Activated T-cell treated with anti-CD3 and anti-CD28 coated beads, Interleukin-2, amount 50 U/mL, for 24 hours (primary cell): ENCODE results near the gene ANKRD11.
"Not testable (repeated sequence)": the region's sequence is repeated elsewhere in the genome, so short reads cannot be mapped to it uniquely, and the experiment has no call there.

Experiments
- DNase-seq: peaks from one replicate; pipeline ENCODE4 v3.0.0-alpha.2; 2020
- H3K27ac Mint-ChIP-seq: 2 replicates; pipeline ENCODE4 v1.8.0; 2020; ENCODE audit warnings: mild to moderate bottlenecking, mixed read lengths
- H3K27me3 Mint-ChIP-seq: 2 replicates; pipeline ENCODE4 v1.8.0; 2020; ENCODE audit warnings: mixed read lengths
- H3K36me3 Mint-ChIP-seq: 2 replicates; pipeline ENCODE4 v1.8.0; 2020; ENCODE audit warnings: low read depth, mixed read lengths
- H3K4me1 Mint-ChIP-seq: 2 replicates; pipeline ENCODE4 v1.8.0; 2020; ENCODE audit warnings: low read depth, mixed read lengths
- H3K4me3 Mint-ChIP-seq: 2 replicates; pipeline ENCODE4 v1.8.0; 2020; ENCODE audit warnings: mild to moderate bottlenecking, moderate library complexity, mixed read lengths
- H3K9me3 Mint-ChIP-seq: 2 replicates; pipeline ENCODE4 v1.8.0; 2020; ENCODE audit warnings: mixed read lengths

Gene ANKRD11

DNA sequence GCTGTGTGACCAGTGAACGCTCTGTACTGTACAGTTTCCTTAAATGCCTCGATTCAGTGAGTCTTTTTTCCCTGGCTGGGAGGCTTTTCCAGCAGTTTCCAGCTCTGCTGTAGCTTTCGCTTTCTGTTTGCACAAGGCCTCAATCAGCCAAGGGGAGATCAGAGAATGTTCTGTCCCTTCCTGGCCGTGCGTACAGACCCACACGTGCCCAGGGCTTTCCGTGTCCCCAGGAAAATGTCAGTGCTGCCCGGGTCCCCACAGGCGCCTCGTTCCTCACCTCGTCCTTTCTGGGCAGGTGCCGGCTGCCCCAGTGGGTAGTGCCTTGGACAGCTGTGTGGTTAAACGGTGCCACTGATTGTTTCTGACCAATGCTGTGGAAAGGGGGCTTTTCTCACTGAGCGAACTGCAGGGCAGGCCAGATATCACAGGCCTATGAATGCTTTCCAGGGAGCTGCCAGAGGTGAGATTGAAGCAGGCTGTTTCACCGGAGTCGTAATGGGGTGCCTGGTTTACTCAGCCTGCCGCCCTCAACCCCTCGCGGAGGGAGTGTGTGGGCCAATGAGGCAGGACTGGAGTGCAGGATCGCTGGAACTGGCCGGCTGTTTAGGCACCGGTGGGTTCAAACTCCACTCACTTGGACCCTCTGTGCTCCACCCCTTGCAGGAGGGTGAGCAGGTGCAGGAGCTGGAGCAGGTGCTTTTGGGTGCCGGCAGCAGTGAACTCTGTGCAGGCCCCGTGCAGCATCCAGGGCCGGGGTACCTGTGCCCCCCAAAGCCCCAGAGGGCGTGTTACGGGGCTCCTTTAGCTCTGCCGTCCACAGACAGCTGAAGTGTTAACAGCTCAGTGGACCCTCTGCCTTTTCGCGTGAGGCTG, 228.4 kb downstream of the ANKRD11 start:
- Mint-ChIP-seq H3K27ac (peak overlapping the region; percentile 41), H3K36me3 (peaks cover 19% of the 10 kb centered on the region), H3K4me3 (no peak overlapping the region), H3K27me3 (peaks cover 11% of the 10 kb centered on the region), H3K9me3 (peaks cover 2% of the 10 kb centered on the region), H3K4me1 (peaks cover 15% of the 10 kb centered on the region)
- no peak for DNase-seq

DNA sequence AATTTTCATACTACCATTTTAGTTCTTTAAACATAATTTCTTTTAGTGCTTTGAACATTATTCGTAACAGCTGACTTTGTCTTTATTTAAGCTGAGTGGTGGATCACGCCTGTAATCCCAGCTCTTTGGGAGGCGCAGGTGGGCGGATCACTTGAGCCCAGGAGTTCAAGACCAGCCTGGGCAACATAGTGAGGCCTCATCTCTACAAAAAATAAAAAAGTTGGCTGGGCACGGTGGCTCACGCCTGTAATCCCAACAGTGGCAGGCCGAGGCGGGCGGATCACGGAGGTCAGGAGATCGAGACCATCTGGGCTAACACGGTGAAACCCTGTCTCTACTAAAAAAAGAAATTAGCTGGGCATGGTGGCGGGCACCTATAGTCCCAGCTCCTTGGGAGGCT, 230.5 kb downstream of the ANKRD11 start:
- H3K4me1 Mint-ChIP-seq = peaks cover 22% of the 10 kb centered on the region

DNA sequence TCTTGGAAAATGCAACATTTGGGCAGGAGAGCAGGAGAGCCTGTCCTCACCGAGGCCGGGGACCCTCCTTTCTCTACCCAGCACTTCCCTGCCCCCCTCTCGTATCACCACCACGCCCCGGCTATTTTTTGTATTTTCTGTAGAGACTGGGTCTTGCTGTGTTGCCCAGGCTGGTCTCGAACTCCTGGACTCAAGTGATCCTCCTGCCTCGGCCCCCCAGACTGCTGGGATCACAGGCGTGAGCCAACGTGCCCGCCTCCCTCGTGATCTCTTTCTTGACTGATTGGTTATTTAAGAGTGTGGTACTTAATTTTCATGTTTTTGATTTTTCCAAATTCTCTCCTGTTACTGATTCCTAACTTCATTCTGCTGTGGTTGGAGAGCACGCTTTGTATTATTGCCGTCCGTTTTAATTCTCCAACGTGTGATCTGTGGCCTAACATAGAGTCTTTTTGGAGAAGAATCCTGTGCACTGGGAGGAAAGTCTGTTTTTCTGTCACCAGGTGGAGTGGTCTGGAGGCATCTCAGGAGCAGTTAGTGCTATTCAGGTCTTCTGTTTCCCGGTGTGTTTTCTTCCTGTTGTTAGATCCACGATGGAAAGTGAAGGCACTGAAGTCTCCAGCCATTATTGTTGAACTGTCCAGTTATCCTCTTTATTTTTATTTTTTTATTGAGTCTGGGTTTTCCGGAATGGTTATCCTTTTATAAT, 232.4 kb downstream of the ANKRD11 start:
- no peak for DNase-seq
- peaks cover 3% of the 10 kb centered on the region for H3K36me3 Mint-ChIP-seq
- H3K4me1 Mint-ChIP-seq = peaks cover 22% of the 10 kb centered on the region
- H3K4me3 Mint-ChIP-seq = peak overlapping the region; percentile 62
- peaks cover 18% of the 10 kb centered on the region for H3K27me3 Mint-ChIP-seq
- peak overlapping the region; percentile 13 for H3K27ac Mint-ChIP-seq
- H3K9me3 Mint-ChIP-seq = peaks cover 5% of the 10 kb centered on the region

More for the DNA sequence above, 230.5 kb downstream of the ANKRD11 start:
- H3K9me3 Mint-ChIP-seq, DNase-seq, H3K27ac Mint-ChIP-seq, H3K4me3 Mint-ChIP-seq, H3K36me3 Mint-ChIP-seq: not testable (repeated sequence)
- peaks cover 18% of the 10 kb centered on the region for H3K27me3 Mint-ChIP-seq

DNA sequence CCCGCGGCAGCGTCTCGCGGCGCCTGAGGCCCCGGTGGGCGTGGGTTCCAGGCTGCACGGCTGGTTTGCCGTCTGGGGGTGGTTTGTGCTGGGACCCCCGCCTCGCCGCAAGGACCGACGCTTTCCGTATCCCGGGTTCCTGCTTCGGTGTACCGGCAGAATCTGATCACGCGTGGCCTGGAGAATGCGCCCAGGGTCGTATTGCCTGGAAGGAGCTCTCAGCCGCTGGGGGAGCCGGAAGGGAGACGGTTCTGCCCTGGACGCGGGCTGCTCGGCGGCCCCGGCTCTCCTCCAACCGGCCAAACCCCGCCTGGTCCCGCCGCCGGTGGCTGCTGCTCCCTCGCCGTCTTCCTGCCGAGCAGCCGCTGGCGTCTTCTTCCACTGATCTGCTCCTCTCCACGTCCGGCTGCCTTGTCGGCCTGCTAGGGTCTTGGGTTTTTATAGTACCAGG, 233.1 kb downstream of the ANKRD11 start:
- Mint-ChIP-seq H3K9me3 (peaks cover 4% of the 10 kb centered on the region), H3K27ac (peak overlapping the region; percentile 13), H3K4me1 (peaks cover 22% of the 10 kb centered on the region), H3K27me3 (peaks cover 18% of the 10 kb centered on the region), H3K4me3 (peak overlapping the region; percentile 62), H3K36me3 (peaks cover 3% of the 10 kb centered on the region)
- DNase-seq = no peak

DNA sequence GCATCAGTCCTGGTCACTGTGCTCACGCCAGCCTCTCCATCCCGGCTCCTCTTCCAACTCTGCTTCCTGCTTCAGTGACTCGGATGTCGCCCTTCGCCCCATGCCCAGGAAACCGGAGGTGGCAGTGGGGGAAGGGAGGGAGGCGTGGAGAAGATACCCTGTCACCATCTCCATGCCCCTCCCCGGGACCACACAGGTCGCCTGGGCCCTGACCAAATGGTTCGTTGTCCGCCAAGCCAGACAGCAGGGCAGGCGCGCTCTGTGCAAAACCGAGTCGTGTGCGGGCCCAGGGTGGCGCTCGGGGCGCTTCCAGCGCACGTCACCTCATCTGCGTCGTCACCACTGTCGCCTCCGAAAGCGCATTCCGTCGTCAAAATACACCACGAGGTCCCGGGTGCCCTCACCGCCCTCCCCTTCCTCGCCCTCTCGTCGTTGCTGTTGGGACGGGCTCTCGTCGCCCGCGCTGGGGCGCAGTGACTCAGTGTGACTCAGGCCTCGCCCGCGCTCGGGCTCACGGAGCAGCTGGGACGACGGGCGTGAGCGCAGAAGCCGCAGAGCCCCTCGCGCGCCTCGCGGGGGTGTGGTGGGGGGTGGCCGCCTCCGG, 233.6 kb downstream of the ANKRD11 start:
- peak overlapping the region; percentile 29 for H3K4me3 Mint-ChIP-seq
- H3K4me1 Mint-ChIP-seq = peaks cover 22% of the 10 kb centered on the region
- peak; percentile 85 for DNase-seq
- peaks cover 3% of the 10 kb centered on the region for H3K36me3 Mint-ChIP-seq
- H3K9me3 Mint-ChIP-seq = peaks cover 4% of the 10 kb centered on the region
- H3K27me3 Mint-ChIP-seq = peaks cover 18% of the 10 kb centered on the region
- peak overlapping the region; percentile 52 for H3K27ac Mint-ChIP-seq

DNA sequence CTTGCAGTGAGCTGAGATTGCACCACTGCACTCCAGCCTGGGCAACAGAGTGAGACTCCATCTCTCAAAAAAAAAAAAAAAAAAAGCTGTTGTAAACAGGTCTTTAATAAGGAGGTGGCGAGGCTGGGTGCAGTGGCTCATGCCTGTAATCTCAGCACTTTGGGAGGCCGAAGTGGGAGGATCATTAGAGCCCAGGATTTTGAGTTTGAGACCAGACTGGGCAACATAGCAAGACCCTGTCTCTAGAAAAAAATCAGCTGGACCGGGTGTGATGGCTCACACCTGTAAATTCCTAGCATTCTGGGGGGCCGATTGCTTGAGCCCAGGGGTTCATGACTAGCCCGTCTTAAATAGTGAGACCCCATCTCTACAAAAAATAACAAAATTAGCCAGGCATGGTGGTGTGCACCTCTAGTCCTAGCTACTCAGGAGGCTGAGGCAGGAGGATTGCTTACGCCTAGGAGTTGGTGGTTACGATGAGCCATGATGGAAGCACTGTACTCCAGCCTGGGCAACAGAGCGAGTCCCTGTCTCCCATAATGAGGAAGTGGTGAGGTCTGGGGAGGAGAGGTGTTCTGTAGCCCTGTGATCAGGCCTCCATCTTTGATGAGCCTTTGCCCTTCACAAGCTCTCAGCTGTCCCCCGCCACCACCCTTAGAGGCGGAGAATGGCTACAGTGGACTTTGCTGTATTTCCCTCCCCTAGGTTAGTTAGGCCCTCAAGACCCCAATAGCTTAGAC, 236.6 kb downstream of the ANKRD11 start:
- Mint-ChIP-seq H3K9me3 (peaks cover 11% of the 10 kb centered on the region), H3K36me3 (peaks cover 7% of the 10 kb centered on the region), H3K27me3 (peaks cover 18% of the 10 kb centered on the region), H3K4me3 (no peak overlapping the region), H3K27ac (no peak overlapping the region), H3K4me1 (peaks cover 18% of the 10 kb centered on the region)
- no peak for DNase-seq

DNA sequence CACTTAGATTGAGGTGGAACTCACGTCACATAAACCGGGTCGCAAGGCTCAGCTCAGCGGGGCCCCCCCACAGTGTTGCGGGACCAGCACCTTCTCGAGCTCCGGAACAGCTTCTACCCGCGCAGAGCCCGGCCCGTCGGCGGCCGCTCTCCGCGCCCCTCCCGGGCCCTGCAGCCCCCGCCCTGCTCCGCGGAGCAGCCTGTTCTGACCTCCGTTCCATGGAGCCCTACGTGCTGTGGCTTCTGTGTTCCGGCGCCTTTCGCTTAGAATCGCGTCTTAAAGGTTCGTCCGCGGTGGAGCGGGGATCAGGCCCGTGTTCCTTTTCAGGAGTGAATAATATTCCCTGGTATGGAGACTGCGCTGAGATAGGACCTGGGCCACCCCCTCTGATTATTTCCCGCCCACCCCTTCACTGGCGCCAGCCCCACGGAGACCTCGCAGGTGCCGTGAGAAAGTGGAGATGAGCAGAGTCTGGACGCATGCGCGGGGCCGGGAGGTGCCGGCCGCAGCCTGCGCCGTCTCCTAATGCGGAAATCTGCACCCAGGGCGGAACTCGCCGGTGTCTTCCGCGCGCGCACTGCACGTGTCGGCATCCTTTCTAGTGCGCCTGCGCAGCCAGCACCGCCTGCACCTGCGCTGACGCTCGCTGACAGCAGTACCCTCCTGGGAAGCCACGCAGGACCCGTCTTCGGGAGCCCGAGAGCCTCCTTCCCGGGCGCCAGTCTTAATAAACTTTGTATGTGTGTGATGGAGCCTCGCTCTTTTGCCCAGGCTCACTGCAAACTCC, 242.0 kb downstream of the ANKRD11 start:
- H3K27me3 Mint-ChIP-seq = no peaks in the 10 kb centered on the region
- H3K36me3 Mint-ChIP-seq = peaks cover 3% of the 10 kb centered on the region
- H3K4me1 Mint-ChIP-seq = peaks cover 7% of the 10 kb centered on the region
- peak overlapping the region; percentile 77 for H3K4me3 Mint-ChIP-seq
- H3K27ac Mint-ChIP-seq = no peak overlapping the region
- peak; percentile 47 for DNase-seq
- H3K9me3 Mint-ChIP-seq = peaks cover 7% of the 10 kb centered on the region

DNA sequence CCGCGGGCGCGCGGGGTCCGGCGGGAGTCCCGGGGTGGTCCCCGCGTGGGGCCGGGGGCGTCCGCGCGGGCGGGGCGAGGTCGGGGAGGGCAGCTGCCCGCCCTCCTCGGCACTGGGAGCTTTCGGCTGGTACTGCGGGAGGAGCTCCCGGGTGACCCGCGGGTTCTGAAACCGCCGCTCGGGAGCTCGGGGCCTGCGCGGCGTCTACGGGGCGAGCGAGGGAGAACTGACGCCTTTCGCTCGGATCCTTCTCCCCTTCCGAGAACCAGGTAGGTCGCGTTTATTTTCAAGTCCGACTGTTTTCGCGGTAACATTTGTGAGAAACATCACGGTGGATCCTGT, 242.7 kb downstream of the ANKRD11 start:
- H3K27ac Mint-ChIP-seq, H3K9me3 Mint-ChIP-seq, H3K27me3 Mint-ChIP-seq, DNase-seq, H3K36me3 Mint-ChIP-seq: not testable (repeated sequence)
- peaks cover 11% of the 10 kb centered on the region for H3K4me1 Mint-ChIP-seq
- H3K4me3 Mint-ChIP-seq = peak overlapping the region; percentile 77

DNA sequence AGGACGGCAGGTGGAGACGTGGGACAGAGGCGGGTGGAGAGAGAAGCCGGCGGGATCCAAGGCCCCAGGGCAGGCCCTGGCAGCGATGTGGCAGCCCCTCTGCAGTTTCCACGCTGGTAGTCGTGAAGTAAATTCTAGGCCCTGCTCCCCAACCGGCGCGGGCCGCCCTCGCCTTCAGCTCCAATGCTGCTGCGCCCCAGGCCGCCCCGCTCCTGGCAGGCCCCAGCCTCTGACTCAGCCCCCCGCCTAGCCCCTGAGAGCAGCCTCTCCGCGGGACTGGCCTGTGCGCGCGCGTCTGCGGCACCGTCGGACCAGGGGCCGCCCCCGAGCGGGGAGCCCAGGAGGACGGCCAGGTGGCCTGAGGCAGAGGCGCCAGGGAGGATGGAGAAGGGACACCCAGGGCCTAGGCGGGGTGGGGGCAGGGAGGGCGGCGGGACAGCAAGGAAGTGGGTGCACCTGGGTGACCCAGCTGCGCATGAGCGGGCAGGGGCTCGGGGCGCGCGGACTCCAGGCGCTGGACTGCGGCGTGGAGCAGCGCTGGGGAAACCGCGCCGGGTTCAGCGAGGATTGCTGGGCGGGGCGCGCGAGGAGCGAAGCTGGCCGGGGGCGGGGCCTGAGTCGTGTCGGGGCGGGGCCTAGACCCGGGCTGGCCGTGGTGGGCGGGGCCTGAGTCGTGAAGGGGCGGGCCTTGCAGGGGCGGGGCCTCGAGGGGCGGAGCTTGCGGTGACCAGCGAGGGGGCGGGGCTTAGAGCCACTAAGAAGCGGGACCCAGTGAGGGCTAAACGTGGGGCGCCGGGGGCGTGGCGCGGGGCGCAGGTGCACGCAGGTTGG, 243.2 kb downstream of the ANKRD11 start:
- H3K27ac Mint-ChIP-seq = peak overlapping the region; percentile 85
- H3K4me1 Mint-ChIP-seq = peaks cover 13% of the 10 kb centered on the region
- H3K27me3 Mint-ChIP-seq = no peaks in the 10 kb centered on the region
- DNase-seq = peak; percentile 99
- peak overlapping the region; percentile 76 for H3K4me3 Mint-ChIP-seq
- peaks cover 3% of the 10 kb centered on the region for H3K36me3 Mint-ChIP-seq
- peaks cover 7% of the 10 kb centered on the region for H3K9me3 Mint-ChIP-seq

DNA sequence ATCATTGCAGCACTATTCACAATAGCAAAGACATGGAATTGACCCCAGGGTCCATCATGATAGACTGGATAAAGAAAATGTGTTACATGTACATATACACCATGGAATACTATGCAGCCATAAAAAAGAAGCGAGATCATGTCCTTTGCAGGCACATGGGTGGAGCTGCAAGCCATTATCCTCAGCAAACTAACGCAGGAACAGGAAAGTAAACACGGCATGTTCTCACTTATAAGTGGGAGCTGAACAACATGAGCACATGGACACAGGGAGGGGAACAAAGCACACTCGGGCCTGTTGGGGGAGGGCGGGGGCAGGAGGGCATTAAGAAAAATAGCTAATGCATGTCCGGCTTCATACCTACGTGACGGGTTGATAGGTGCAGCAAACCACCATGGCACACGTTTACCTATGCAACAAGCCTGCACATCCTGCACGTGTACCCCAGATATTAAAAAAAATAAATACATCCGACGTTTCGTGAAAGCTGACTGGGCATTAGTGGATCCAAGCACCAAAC, 243.9 kb downstream of the ANKRD11 start:
- peak overlapping the region; percentile 22 for H3K27ac Mint-ChIP-seq
- H3K9me3 Mint-ChIP-seq = peaks cover 7% of the 10 kb centered on the region
- DNase-seq = no peak
- H3K27me3 Mint-ChIP-seq = no peaks in the 10 kb centered on the region
- H3K36me3 Mint-ChIP-seq = peaks cover 3% of the 10 kb centered on the region
- peaks cover 16% of the 10 kb centered on the region for H3K4me1 Mint-ChIP-seq
- H3K4me3 Mint-ChIP-seq = peak overlapping the region; percentile 76

DNA sequence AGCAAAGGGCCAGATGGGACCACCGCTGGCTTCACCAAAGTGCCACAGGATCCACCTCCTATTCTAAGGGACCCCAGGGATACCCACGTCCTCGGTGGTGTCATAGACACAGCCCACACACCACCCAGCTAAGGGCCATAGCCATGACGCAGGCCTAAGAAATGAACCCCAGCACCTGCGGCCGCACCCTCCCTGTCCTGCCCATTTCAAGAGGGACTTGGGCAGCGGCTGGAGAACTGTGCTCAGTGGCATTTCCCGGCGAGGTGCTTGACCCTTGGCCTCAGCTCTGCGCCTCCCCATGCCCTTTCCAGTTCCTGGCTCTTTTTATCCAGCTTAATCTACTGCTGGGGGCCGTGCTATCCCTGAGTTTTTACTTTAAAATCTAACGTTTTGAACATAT, 245.6 kb downstream of the ANKRD11 start:
- Mint-ChIP-seq H3K27ac (no peak overlapping the region), H3K9me3 (no peaks in the 10 kb centered on the region), H3K36me3 (peaks cover 4% of the 10 kb centered on the region), H3K4me3 (no peak overlapping the region), H3K4me1 (peaks cover 26% of the 10 kb centered on the region), H3K27me3 (no peaks in the 10 kb centered on the region)
- no peak for DNase-seq

DNA sequence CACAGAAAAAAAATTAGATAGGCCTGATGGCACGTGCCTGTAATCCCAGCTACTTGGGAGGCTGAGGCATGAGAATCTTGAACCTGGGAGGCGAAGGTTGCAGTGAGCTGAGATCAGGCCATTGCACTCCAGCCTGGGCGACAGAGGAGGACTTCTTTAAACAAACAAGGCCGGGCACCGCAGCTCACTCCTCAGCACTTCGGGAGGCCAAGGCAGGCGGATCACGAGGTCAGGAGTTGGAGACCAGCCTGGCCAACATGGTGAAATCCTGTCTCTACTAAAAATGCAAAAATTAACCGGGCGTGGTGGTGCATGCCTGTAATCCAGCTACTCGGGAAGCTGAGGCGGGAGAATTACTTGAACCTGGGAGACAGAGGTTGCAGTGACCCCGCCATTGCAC, 246.1 kb downstream of the ANKRD11 start:
- Mint-ChIP-seq H3K27ac (peak overlapping the region; percentile 30), H3K4me1 (peaks cover 27% of the 10 kb centered on the region)
- not testable (repeated sequence) for H3K4me3 Mint-ChIP-seq, DNase-seq, H3K9me3 Mint-ChIP-seq, H3K27me3 Mint-ChIP-seq, H3K36me3 Mint-ChIP-seq

DNA sequence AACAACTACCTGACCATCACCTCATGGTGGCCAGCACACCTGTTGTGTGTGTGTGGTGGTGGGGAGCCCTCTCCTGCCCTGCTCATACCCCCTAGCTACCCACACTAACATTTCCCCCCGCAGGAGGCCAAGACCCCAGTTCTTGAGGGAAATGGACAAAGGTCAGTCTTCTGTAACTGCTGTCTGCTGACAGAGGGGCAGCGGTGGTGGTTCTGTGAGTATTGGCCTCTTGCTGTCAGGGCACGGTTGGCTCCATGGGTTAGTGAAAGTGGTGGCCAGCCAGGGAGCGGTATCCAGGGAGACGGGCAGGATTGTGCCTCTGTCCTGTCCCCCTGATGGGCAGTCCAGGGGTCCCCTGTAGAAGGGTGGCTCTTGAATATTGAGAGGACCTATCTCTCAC, 246.7 kb downstream of the ANKRD11 start:
- no peak for DNase-seq
- H3K4me3 Mint-ChIP-seq = no peak overlapping the region
- peak overlapping the region; percentile 77 for H3K27ac Mint-ChIP-seq

More for the DNA sequence above, 246.7 kb downstream of the ANKRD11 start:
- Mint-ChIP-seq H3K9me3 (no peaks in the 10 kb centered on the region), H3K36me3 (peaks cover 4% of the 10 kb centered on the region), H3K27me3 (no peaks in the 10 kb centered on the region), H3K4me1 (peaks cover 27% of the 10 kb centered on the region)
